SU-DHL-6 (cell line): ENCODE data around the gene ABLIM1.

ENCODE experiments used
- H2AFZ ChIP-seq: fragments of 200-600 bp; sonication (generic); 2 replicates; pipeline ENCODE4 v1.6.1; 2014; ENCODE audit warnings: low read depth, mild to moderate bottlenecking, moderate library complexity, mixed read lengths, antibody characterized with exemption, low read length; ENCODE audit not compliant: severe bottlenecking
- H3F3A ChIP-seq: fragments of 200-600 bp; shearing (Covaris generic); 2 replicates; pipeline ENCODE4 v1.6.0; 2016; ENCODE audit warnings: antibody characterized with exemption, mild to moderate bottlenecking; ENCODE audit not compliant: insufficient read depth
- H3K27ac ChIP-seq: fragments of 200-600 bp; sonication (generic); 2 replicates; pipeline ENCODE4 v1.5.1; 2016; ENCODE audit warnings: low read depth, mild to moderate bottlenecking, low read length, moderate library complexity, mixed read lengths
- H3K27me3 ChIP-seq: fragments of 200-600 bp; sonication (generic), shearing (Covaris generic); 2 replicates; pipeline ENCODE4 v1.6.0; 2014; ENCODE audit warnings: mild to moderate bottlenecking, low read length
- H3K36me3 ChIP-seq: fragments of 200-600 bp; sonication (generic); 2 replicates; pipeline ENCODE4 v1.6.1; 2014; ENCODE audit warnings: mild to moderate bottlenecking, low read length, mixed read lengths
- H3K4me2 ChIP-seq: fragments of 300-600, 200-600 bp; shearing (Covaris generic), sonication (generic); 2 replicates; pipeline ENCODE4 v1.6.0; 2014; ENCODE audit warnings: low read length, low read depth, mild to moderate bottlenecking; ENCODE audit not compliant: poor library complexity, severe bottlenecking
- H3K4me3 ChIP-seq: fragments of 200-600 bp; sonication (generic); 2 replicates; pipeline ENCODE4 v1.5.1; 2014; ENCODE audit warnings: antibody characterized with exemption, low read length, mild to moderate bottlenecking, mixed read lengths; ENCODE audit not compliant: insufficient read depth, poor library complexity, severe bottlenecking
- H3K79me2 ChIP-seq: fragments of 200-600 bp; sonication (generic); 2 replicates; pipeline ENCODE4 v1.6.1; 2014; ENCODE audit warnings: mild to moderate bottlenecking, low read length, moderate library complexity; ENCODE audit not compliant: insufficient read depth
- H3K9ac ChIP-seq: fragments of 200-600 bp; sonication (generic); 2 replicates; pipeline ENCODE4 v1.7.0; 2014; ENCODE audit warnings: mild to moderate bottlenecking, low read length
- H3K9me2 ChIP-seq: fragments of 200-600 bp; sonication (generic); replicated peaks from 2 replicates; pipeline ENCODE4 v1.6.1; 2014; ENCODE audit warnings: low read length; ENCODE audit not compliant: insufficient read depth
- H3K9me3 ChIP-seq: fragments of 200-600 bp; sonication (generic); 2 replicates; pipeline ENCODE4 v1.6.1; 2014; ENCODE audit warnings: low read length, mixed read lengths; ENCODE audit not compliant: insufficient read depth
- H4K20me1 ChIP-seq: fragments of 200-600 bp; sonication (generic); 2 replicates; pipeline ENCODE4 v1.6.1; 2014; ENCODE audit warnings: low read depth, mild to moderate bottlenecking, antibody characterized with exemption, low read length, moderate library complexity, mixed read lengths
- EZH2phosphoT487 ChIP-seq: fragments of 200-600 bp; sonication (generic), shearing (Covaris generic); conservative IDR thresholded peaks from 2 replicates; pipeline ENCODE4 v1.6.1; 2018; ENCODE audit warnings: mild to moderate bottlenecking, antibody characterized with exemption, low read length, moderate library complexity, mixed read lengths
- TF ChIP-seq, protein P1 (sequence below): fragments of 200-600 bp; sonication (generic); IDR thresholded peaks from one replicate; pipeline ENCODE4 v1.5.1; 2017; ENCODE audit warnings: antibody characterized with exemption, mild to moderate bottlenecking, low read length, moderate library complexity; ENCODE audit not compliant: insufficient read depth, poor library complexity, severe bottlenecking

ABLIM1 gene

DNA sequence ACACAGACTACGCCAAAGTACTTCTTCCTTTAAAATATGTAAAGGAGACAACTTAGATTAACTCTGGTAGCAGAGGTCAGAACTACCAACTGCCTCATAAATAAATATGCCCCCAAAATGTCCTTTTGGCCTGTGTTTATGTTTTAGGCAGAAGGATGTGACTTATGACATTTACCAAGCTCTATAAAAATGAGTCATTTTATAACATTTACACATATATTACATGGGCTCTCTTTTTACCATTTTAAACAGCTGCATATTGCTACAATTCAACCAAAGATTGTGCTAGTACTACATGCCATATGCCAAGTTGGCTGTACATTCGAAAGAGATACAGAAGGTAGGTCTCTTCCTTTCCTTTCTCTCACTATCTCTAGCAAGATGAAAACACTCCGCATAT lies 12.4 kb downstream of the ABLIM1 start:
- Histone ChIP-seq H3K27me3 (no peaks in the 10 kb centered on the region), H3F3A (no peaks in the 10 kb centered on the region), H3K9ac (no peak overlapping the region), H3K9me2 (no peaks in the 10 kb centered on the region), H3K4me3 (no peak overlapping the region), H3K36me3 (no peaks in the 10 kb centered on the region), H3K79me2 (no peaks in the 10 kb centered on the region), H3K27ac (no peak overlapping the region), H4K20me1 (no peaks in the 10 kb centered on the region), H3K9me3 (no peaks in the 10 kb centered on the region), H2AFZ (no peak overlapping the region), H3K4me2 (no peak overlapping the region)
- no peak for TF ChIP-seq EZH2phosphoT487
- TF ChIP-seq, protein P1, sequence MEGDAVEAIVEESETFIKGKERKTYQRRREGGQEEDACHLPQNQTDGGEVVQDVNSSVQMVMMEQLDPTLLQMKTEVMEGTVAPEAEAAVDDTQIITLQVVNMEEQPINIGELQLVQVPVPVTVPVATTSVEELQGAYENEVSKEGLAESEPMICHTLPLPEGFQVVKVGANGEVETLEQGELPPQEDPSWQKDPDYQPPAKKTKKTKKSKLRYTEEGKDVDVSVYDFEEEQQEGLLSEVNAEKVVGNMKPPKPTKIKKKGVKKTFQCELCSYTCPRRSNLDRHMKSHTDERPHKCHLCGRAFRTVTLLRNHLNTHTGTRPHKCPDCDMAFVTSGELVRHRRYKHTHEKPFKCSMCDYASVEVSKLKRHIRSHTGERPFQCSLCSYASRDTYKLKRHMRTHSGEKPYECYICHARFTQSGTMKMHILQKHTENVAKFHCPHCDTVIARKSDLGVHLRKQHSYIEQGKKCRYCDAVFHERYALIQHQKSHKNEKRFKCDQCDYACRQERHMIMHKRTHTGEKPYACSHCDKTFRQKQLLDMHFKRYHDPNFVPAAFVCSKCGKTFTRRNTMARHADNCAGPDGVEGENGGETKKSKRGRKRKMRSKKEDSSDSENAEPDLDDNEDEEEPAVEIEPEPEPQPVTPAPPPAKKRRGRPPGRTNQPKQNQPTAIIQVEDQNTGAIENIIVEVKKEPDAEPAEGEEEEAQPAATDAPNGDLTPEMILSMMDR = no peak

DNA sequence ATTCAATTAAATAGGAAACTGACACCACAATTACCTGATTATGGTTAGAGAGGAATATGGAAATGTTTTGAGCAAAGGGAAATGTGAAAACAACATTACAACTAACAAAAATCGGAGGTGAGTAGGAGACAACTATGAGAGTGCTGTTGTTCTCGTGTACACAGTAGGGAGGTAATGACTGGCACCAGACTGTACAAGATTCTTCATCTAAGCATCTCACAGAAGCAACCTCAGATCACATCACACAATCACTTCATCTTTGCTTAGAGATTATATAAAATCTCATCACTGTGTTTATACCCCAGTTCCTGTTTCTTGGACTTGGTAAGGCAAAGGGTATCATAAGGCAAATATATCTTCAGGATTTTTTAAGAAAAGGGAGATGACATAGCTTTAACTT lies 14.9 kb downstream of the ABLIM1 start:
- TF ChIP-seq, protein P1 = no peak
- no peak for TF ChIP-seq EZH2phosphoT487
- no peaks in the 10 kb centered on the region for H4K20me1 ChIP-seq
- H3K9me2 ChIP-seq = no peaks in the 10 kb centered on the region
- no peaks in the 10 kb centered on the region for H3K27me3 ChIP-seq
- H3K79me2 ChIP-seq = no peaks in the 10 kb centered on the region
- H3K4me2 ChIP-seq = no peak overlapping the region
- no peaks in the 10 kb centered on the region for H3F3A ChIP-seq
- H3K9ac ChIP-seq = no peak overlapping the region
- no peak overlapping the region for H3K27ac ChIP-seq
- no peak overlapping the region for H2AFZ ChIP-seq
- no peaks in the 10 kb centered on the region for H3K36me3 ChIP-seq
- H3K4me3 ChIP-seq = no peak overlapping the region
- no peaks in the 10 kb centered on the region for H3K9me3 ChIP-seq

DNA sequence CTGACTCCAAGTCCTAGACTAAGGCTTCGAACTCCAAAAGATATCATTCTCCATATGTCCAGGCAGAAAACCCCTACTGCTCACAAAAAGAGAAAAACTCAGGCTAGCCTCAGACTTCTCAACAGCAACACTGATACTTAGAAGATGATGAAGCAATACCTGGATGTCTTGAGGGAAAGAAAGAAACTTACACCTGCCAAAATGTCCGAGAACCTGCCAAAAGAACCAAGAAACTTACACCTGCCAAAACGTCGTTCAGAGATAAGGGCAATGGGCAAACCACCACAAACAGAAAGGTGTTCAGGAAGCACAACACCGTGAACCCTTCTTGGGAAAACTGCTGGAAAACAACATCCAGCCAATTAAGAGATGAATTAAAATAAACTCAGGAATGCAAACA lies 15.3 kb downstream of the ABLIM1 start:
- Histone ChIP-seq H3K36me3 (no peaks in the 10 kb centered on the region), H3K9me3 (no peaks in the 10 kb centered on the region), H3K9me2 (no peaks in the 10 kb centered on the region), H3K9ac (no peak overlapping the region), H3K27me3 (no peaks in the 10 kb centered on the region), H3F3A (no peaks in the 10 kb centered on the region), H3K79me2 (no peaks in the 10 kb centered on the region), H3K4me3 (no peak overlapping the region), H3K4me2 (no peak overlapping the region), H4K20me1 (no peaks in the 10 kb centered on the region), H2AFZ (no peak overlapping the region), H3K27ac (no peak overlapping the region)
- TF ChIP-seq, protein P1 = no peak
